GM21737 (cell line): ENCODE data around the gene MAG.

Source experiments
- ATAC-seq: cut with Tn5 transposase; IDR thresholded peaks from one replicate; pipeline ENCODE4 v1.9.1; 2021; ENCODE audit warnings: mild to moderate bottlenecking, moderate library complexity; ENCODE audit not compliant: unreplicated experiment

MAG gene

GRCh38 chr19:35296644-35297514, 4.9 kb downstream of the MAG start:
- no peak for ATAC-seq

- no peak for ATAC-seq
These were observed 5.5 kb downstream of the MAG start for GRCh38 chr19:35297515-35297848.

GRCh38 chr19:35297922-35298321, 6.0 kb downstream of the MAG start:
- no peak for ATAC-seq

- no peak for ATAC-seq
These were observed 6.6 kb downstream of the MAG start for GRCh38 chr19:35298561-35298972.

GRCh38 chr19:35299523-35300338, 7.8 kb downstream of the MAG start:
- ATAC-seq, result no peak

GRCh38 chr19:35300339-35300649, 8.3 kb downstream of the MAG start:
- ATAC-seq, result no peak

- ATAC-seq, result no peak
These were observed 10.0 kb downstream of the MAG start for GRCh38 chr19:35301961-35302360.

GRCh38 chr19:35302446-35302845, 10.5 kb downstream of the MAG start:
- ATAC-seq, result no peak

GRCh38 chr19:35303357-35303915, 11.5 kb downstream of the MAG start:
- ATAC-seq, result no peak

GRCh38 chr19:35304036-35304435, 12.1 kb downstream of the MAG start:
- ATAC-seq, result no peak

- ATAC-seq, result no peak
These were observed 13.2 kb downstream of the MAG start for GRCh38 chr19:35305181-35305580.

- no peak for ATAC-seq
These were observed 14.7 kb downstream of the MAG start for GRCh38 chr19:35306473-35307246.

GRCh38 chr19:35307931-35308330, 16.0 kb downstream of the MAG start:
- no peak for ATAC-seq

GRCh38 chr19:35308910-35309309, 16.9 kb downstream of the MAG start:
- no peak for ATAC-seq

- ATAC-seq, result no peak
These were observed 17.7 kb downstream of the MAG start for GRCh38 chr19:35309481-35310279.

- ATAC-seq, result no peak
These were observed 18.4 kb downstream of the MAG start for GRCh38 chr19:35310331-35310730.

- no peak for ATAC-seq
These were observed 19.0 kb downstream of the MAG start for GRCh38 chr19:35310811-35311465.

GRCh38 chr19:35311901-35312665, 20.1 kb downstream of the MAG start:
- ATAC-seq, result no peak

- ATAC-seq, result no peak
These were observed 21.6 kb downstream of the MAG start for GRCh38 chr19:35313587-35313986.
